Fibroblast of lung (primary cell): ENCODE results near the gene GPNMB.
"Not testable (repeated sequence)": the region's sequence is repeated elsewhere in the genome, so short reads cannot be mapped to it uniquely, and the experiment has no call there.

Source experiments
- CTCF ChIP-seq, 2 donors: IDR thresholded peaks in 1 of 2; conservative IDR thresholded peaks in 1 of 2; 1 replicate in 1 of 2; 2 replicates in 1 of 2; pipeline ENCODE4 v1.5.1; 2011 to 2012; ENCODE audit warnings: low read length in 2 of 2, control low read depth in 1 of 2, inconsistent platforms in 1 of 2, low read depth in 1 of 2, mild to moderate bottlenecking in 1 of 2
- EZH2 ChIP-seq: IDR thresholded peaks from 2 replicates; pipeline ENCODE4 v1.5.1; 2012; ENCODE audit warnings: low read length, control low read depth, mild to moderate bottlenecking; ENCODE audit errors: missing control alignments

GRCh38 chr7:23224364-23224763 is 22.2 kb upstream of the GPNMB start:
- TF ChIP-seq CTCF (conservative IDR thresholded peaks at IDR 0.05 in 1 of 2, IDR thresholded peaks at IDR 0.05 in 1 of 2; ENCODE audit: low read depth in 1 of 2, low read length in 2 of 2); EZH2: not testable (repeated sequence)
